ENCODE results near the gene DGKI. TPM values are rescaled to one million over a fixed set of nuclear protein-coding genes. Genes with fewer than 3 reads are reported as not detected.

Gene DGKI
- total and polyA plus RNA-seq, 2 of the 13 experiments (the other 11 are each of a cell fraction or from before 2014, with no cell fraction given): 0.09 to 0.17 TPM

DNA sequence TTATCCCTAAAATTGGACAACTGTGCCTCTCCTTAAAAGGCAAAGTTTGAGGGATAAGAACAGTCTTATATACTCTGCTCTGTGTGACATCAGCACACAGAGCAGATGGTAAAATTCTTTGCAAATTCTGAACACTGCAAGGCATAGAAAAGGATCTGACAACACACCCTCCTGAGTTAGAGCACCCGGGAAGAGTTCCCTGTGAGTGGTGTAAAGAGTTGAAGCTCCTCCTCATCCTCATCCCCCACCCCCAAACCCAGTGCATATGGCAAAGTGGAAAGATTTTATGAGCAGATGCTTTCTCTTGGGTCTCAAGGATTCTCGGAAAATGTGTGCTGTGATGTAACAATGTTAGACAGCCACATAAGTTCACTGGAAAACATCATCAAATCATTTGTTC lies 40.0 kb upstream of the DGKI start:
- H4K20me1 ChIP-seq (ENCODE audit: insufficient read depth, low read length): no peaks in the 10 kb centered on the region; the same call in 1 of the 2 replicates
- H3K27ac ChIP-seq (ENCODE audit: extremely low read length, insufficient read depth, low read length): no peak overlapping the region
- POLR2A ChIA-PET: no interaction called here
- peaks cover 38 to 85% of the 10 kb centered on the region in 2 experiments for H3K36me3 ChIP-seq (replicated peaks in 1 of 2; ENCODE audit: control insufficient read depth in 1 of 2, insufficient read depth in 2 of 2, low read length in 2 of 2)
- H3K79me2 ChIP-seq (ENCODE audit: insufficient read depth, low read length): peaks cover 14% of the 10 kb centered on the region
- H3K27me3 ChIP-seq (ENCODE audit: control insufficient read depth in 1 of 2, insufficient read depth in 2 of 2, low read length in 2 of 2): no peaks in the 10 kb centered on the region
- H3K9ac ChIP-seq (ENCODE audit: insufficient read depth, low read depth, low read length): no peak overlapping the region
- WGBS (ENCODE audit: low lambda C conversion rate): 100% methylated on average over 2 of the region's 2 CpGs
- no peak overlapping the region for H3K4me3 ChIP-seq (replicated peaks in 1 of 3; ENCODE audit: insufficient read depth in 1 of 3, low read depth in 2 of 3, low read length in 3 of 3)
- in situ Hi-C loops (cut with HindIII; ENCODE audit: extremely low pct_ligation_motif_present, low pct_unique_long_range_greater_than_20kb) (no loop called here), intact Hi-C loops (cut with micrococcal nuclease; ENCODE audit: unreplicated experiment) (no loop called here)
- FAIRE-seq (no peak), DNase-seq (ENCODE audit: low spot score) (no peak), ATAC-seq (no peak)
- peaks cover 18% of the 10 kb centered on the region for H3K4me1 ChIP-seq (ENCODE audit: insufficient read depth, low read length)
- CTCF ChIA-PET (ENCODE audit: low intra/inter-chr PET ratio, low total read pairs): no interaction called here
- H3K4me2 ChIP-seq (ENCODE audit: low read depth, low read length): no peak overlapping the region
- H2AFZ ChIP-seq (ENCODE audit: low read length): no peak overlapping the region
- no TSS peak for BruUV-seq (replicated peaks)
- H3K9me3 ChIP-seq (ENCODE audit: low read length): no peaks in the 10 kb centered on the region
- no peak for TF ChIP-seq TSC22D2 (CRISPR knock-in tag; IDR thresholded peaks at IDR 0.05; ENCODE audit: borderline replicate concordance)
- no peak for TF ChIP-seq ZNF3 (CRISPR knock-in tag; IDR thresholded peaks at IDR 0.05)
- TF ChIP-seq GTF3A (CRISPR knock-in tag; conservative IDR thresholded peaks at IDR 0.05): no peak
- TF ChIP-seq SMAD1 (CRISPR knock-in tag; IDR thresholded peaks at IDR 0.05; ENCODE audit: borderline replicate concordance, low read depth): no peak
- TF ChIP-seq, protein P1, sequence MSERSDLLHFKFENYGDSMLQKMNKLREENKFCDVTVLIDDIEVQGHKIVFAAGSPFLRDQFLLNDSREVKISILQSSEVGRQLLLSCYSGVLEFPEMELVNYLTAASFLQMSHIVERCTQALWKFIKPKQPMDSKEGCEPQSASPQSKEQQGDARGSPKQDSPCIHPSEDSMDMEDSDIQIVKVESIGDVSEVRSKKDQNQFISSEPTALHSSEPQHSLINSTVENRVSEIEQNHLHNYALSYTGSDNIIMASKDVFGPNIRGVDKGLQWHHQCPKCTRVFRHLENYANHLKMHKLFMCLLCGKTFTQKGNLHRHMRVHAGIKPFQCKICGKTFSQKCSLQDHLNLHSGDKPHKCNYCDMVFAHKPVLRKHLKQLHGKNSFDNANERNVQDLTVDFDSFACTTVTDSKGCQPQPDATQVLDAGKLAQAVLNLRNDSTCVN (CRISPR knock-in tag; IDR thresholded peaks at IDR 0.05; ENCODE audit: borderline replicate concordance): no peak
- no peak for TF ChIP-seq NCOR1 (IDR thresholded peaks at IDR 0.05; ENCODE audit: borderline replicate concordance, low read length)
- TF ChIP-seq, protein P2, sequence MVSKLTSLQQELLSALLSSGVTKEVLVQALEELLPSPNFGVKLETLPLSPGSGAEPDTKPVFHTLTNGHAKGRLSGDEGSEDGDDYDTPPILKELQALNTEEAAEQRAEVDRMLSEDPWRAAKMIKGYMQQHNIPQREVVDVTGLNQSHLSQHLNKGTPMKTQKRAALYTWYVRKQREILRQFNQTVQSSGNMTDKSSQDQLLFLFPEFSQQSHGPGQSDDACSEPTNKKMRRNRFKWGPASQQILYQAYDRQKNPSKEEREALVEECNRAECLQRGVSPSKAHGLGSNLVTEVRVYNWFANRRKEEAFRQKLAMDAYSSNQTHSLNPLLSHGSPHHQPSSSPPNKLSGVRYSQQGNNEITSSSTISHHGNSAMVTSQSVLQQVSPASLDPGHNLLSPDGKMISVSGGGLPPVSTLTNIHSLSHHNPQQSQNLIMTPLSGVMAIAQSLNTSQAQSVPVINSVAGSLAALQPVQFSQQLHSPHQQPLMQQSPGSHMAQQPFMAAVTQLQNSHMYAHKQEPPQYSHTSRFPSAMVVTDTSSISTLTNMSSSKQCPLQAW (CRISPR knock-in tag; IDR thresholded peaks at IDR 0.05): no peak
- TF ChIP-seq, protein P3, sequence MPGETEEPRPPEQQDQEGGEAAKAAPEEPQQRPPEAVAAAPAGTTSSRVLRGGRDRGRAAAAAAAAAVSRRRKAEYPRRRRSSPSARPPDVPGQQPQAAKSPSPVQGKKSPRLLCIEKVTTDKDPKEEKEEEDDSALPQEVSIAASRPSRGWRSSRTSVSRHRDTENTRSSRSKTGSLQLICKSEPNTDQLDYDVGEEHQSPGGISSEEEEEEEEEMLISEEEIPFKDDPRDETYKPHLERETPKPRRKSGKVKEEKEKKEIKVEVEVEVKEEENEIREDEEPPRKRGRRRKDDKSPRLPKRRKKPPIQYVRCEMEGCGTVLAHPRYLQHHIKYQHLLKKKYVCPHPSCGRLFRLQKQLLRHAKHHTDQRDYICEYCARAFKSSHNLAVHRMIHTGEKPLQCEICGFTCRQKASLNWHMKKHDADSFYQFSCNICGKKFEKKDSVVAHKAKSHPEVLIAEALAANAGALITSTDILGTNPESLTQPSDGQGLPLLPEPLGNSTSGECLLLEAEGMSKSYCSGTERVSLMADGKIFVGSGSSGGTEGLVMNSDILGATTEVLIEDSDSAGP (CRISPR knock-in tag; IDR thresholded peaks at IDR 0.05; ENCODE audit: borderline replicate concordance): no peak
- TF ChIP-seq MIER2 (CRISPR knock-in tag; IDR thresholded peaks at IDR 0.05): no peak
- TF ChIP-seq NFE2L1 (CRISPR knock-in tag; IDR thresholded peaks at IDR 0.05; ENCODE audit: borderline replicate concordance): no peak
- no peak for TF ChIP-seq SNRNP70 (IDR thresholded peaks at IDR 0.05; ENCODE audit: low read depth, low read length)
- no peak for TF ChIP-seq IRF2 (CRISPR knock-in tag; IDR thresholded peaks at IDR 0.05)
- TF ChIP-seq ZNF841 (CRISPR knock-in tag; IDR thresholded peaks at IDR 0.05; ENCODE audit: borderline replicate concordance): no peak
- no peak for TF ChIP-seq NFIB (CRISPR knock-in tag; IDR thresholded peaks at IDR 0.05; ENCODE audit: borderline replicate concordance)
